Spinal cord (tissue), 10 donors: ENCODE results near the gene APOL6. TPM values are rescaled to one million over a fixed set of nuclear protein-coding genes. Genes with fewer than 3 reads are reported as not detected.
"Not testable (repeated sequence)": the region's sequence is repeated elsewhere in the genome, so short reads cannot be mapped to it uniquely, and the experiment has no call there.

Source experiments
- DNase-seq, 6 donors: peaks; one replicate each; pipeline versions ENCODE4 v3.0.0 to v3.0.0-alpha.2; 2013 to 2015; ENCODE audit warnings: low spot score in 6 of 6, low read depth in 4 of 6
- H3K27ac ChIP-seq: one replicate; pipeline ENCODE4 v1.5.1; 2013; ENCODE audit warnings: low read depth, low read length, control low read depth
- H3K27me3 ChIP-seq: one replicate; pipeline ENCODE4 v1.6.1; 2013; ENCODE audit warnings: low read length; ENCODE audit not compliant: control insufficient read depth, insufficient read depth
- H3K36me3 ChIP-seq: one replicate; pipeline ENCODE4 v1.6.1; 2013; ENCODE audit warnings: low read length; ENCODE audit not compliant: control insufficient read depth, insufficient read depth
- H3K4me1 ChIP-seq: one replicate; pipeline ENCODE4 v1.6.1; 2013; ENCODE audit warnings: low read length; ENCODE audit not compliant: control insufficient read depth, insufficient read depth
- H3K4me3 ChIP-seq: one replicate; pipeline ENCODE4 v1.5.1; 2013; ENCODE audit warnings: low read depth, low read length, control low read depth
- H3K9me3 ChIP-seq: one replicate; pipeline ENCODE4 v1.6.1; 2013; ENCODE audit warnings: low read length; ENCODE audit not compliant: control insufficient read depth, insufficient read depth
- WGBS: methylation state at CpG from one replicate; pipeline ENCODE4 v1.1.5; 2013; ENCODE audit warnings: missing lambda C conversion rate; ENCODE audit not compliant: insufficient coverage; 5-methylcytosine and 5-hydroxymethylcytosine counted together
- polyA plus RNA-seq, 2 donors: library from polyadenylated mRNA; unstranded; fragments of 120-200 nt; gene quantifications; one replicate each; pipeline ENCODE4 v1.2.1, GENCODE V29; 2013; ENCODE audit not compliant: insufficient read length in 2 of 2
- total RNA-seq, 2 donors: library from RNA; depleted of rRNA in 1 of 2; stranded (reverse); fragments of 120-200 nt in 1 of 2; fragments of >200 nt in 1 of 2; gene quantifications; one replicate each; pipeline versions ENCODE4 v1.2.3 to v1.2.4, GENCODE V29; 2013 to 2014
- donor health status: healthy.

The APOL6 gene
- total and polyA plus RNA-seq, 4 donors: 1.4 to 10.7 (median 5.9) TPM

- Histone ChIP-seq H3K27me3 (no peaks in the 10 kb centered on the region), H3K4me1 (no peaks in the 10 kb centered on the region), H3K27ac (no peak overlapping the region), H3K9me3 (peaks cover 6% of the 10 kb centered on the region), H3K36me3 (no peaks in the 10 kb centered on the region), H3K4me3 (no peak overlapping the region)
- no peak for DNase-seq
- 75% methylated on average over 2 of the region's 5 CpGs for WGBS
These were observed 16.8 kb downstream of the APOL6 start for GRCh38 chr22:35664955-35665587.

GRCh38 chr22:35666699-35667098 lies 18.5 kb downstream of the APOL6 start:
- not testable (repeated sequence) for H3K36me3 ChIP-seq, H3K9me3 ChIP-seq, H3K27ac ChIP-seq, DNase-seq, H3K4me3 ChIP-seq, H3K4me1 ChIP-seq, H3K27me3 ChIP-seq
- no CpG with 5 or more reads among the region's 1 CpG for WGBS

GRCh38 chr22:35674335-35674734 lies 26.1 kb downstream of the APOL6 start:
- Histone ChIP-seq H3K4me3 (no peak overlapping the region), H3K36me3 (no peaks in the 10 kb centered on the region), H3K4me1 (no peaks in the 10 kb centered on the region), H3K9me3 (no peaks in the 10 kb centered on the region), H3K27ac (no peak overlapping the region), H3K27me3 (no peaks in the 10 kb centered on the region)
- DNase-seq: no peak

- DNase-seq, H3K4me3 ChIP-seq, H3K36me3 ChIP-seq, H3K27ac ChIP-seq, H3K9me3 ChIP-seq, H3K4me1 ChIP-seq, H3K27me3 ChIP-seq: not testable (repeated sequence)
- no CpG with 5 or more reads among the region's 1 CpG for WGBS
These were observed 27.8 kb downstream of the APOL6 start for GRCh38 chr22:35676065-35676464.

GRCh38 chr22:35677460-35678187 lies 29.4 kb downstream of the APOL6 start:
- WGBS: 50% methylated on average over 4 of the region's 7 CpGs
- peaks cover 4% of the 10 kb centered on the region for H3K9me3 ChIP-seq
- H3K27ac ChIP-seq: no peak overlapping the region
- no peaks in the 10 kb centered on the region for H3K27me3 ChIP-seq
- H3K4me1 ChIP-seq: no peaks in the 10 kb centered on the region
- no peak overlapping the region for H3K4me3 ChIP-seq
- no peaks in the 10 kb centered on the region for H3K36me3 ChIP-seq
- no peak for DNase-seq

GRCh38 chr22:35678836-35679235 lies 30.6 kb downstream of the APOL6 start:
- Histone ChIP-seq H3K27ac (no peak overlapping the region), H3K4me3 (no peak overlapping the region), H3K9me3 (peaks cover 4% of the 10 kb centered on the region), H3K27me3 (no peaks in the 10 kb centered on the region), H3K4me1 (no peaks in the 10 kb centered on the region), H3K36me3 (no peaks in the 10 kb centered on the region)
- WGBS: 100% methylated on average over 1 of the region's 2 CpGs
- no peak for DNase-seq

GRCh38 chr22:35679492-35679891 lies 31.2 kb downstream of the APOL6 start:
- 90% methylated on average over 2 of the region's 4 CpGs for WGBS
- H3K9me3 ChIP-seq, H3K27me3 ChIP-seq, H3K4me1 ChIP-seq, H3K36me3 ChIP-seq, H3K4me3 ChIP-seq, H3K27ac ChIP-seq, DNase-seq: not testable (repeated sequence)

- Histone ChIP-seq H3K27me3 (no peaks in the 10 kb centered on the region), H3K27ac (no peak overlapping the region), H3K9me3 (peaks cover 4% of the 10 kb centered on the region), H3K4me3 (no peak overlapping the region), H3K36me3 (no peaks in the 10 kb centered on the region), H3K4me1 (no peaks in the 10 kb centered on the region)
- DNase-seq: no peak
- 83% methylated on average over 1 of the region's 4 CpGs for WGBS
These were observed 33.3 kb downstream of the APOL6 start for GRCh38 chr22:35681454-35682052.

GRCh38 chr22:35683560-35683959 lies 35.3 kb downstream of the APOL6 start:
- no peaks in the 10 kb centered on the region for H3K27me3 ChIP-seq
- 67% methylated on average over 1 of the region's 1 CpG for WGBS
- no peak overlapping the region for H3K27ac ChIP-seq
- H3K36me3 ChIP-seq: no peaks in the 10 kb centered on the region
- H3K9me3 ChIP-seq: peaks cover 4% of the 10 kb centered on the region
- H3K4me1 ChIP-seq: no peaks in the 10 kb centered on the region
- no peak for DNase-seq
- no peak overlapping the region for H3K4me3 ChIP-seq

GRCh38 chr22:35684270-35684700 lies 36.0 kb downstream of the APOL6 start:
- H3K9me3 ChIP-seq: peaks cover 4% of the 10 kb centered on the region
- 21% methylated on average over 2 of the region's 3 CpGs for WGBS
- H3K36me3 ChIP-seq: no peaks in the 10 kb centered on the region
- no peaks in the 10 kb centered on the region for H3K4me1 ChIP-seq
- no peak overlapping the region for H3K4me3 ChIP-seq
- DNase-seq: peak in 3 of 6 donors; percentile 2 to 58 (median 22)
- H3K27me3 ChIP-seq: no peaks in the 10 kb centered on the region
- H3K27ac ChIP-seq: no peak overlapping the region
